ENCODE data around the gene GNG4. TPM values are rescaled to one million over a fixed set of nuclear protein-coding genes. Genes with fewer than 3 reads are reported as not detected.

The GNG4 gene
- total and polyA plus RNA-seq, 10 of the 15 experiments (the other 5 are each of a cell fraction or from before 2014, with no cell fraction given): 0.03 to 0.15 (median 0.15) TPM; not detected in 7

- WGBS (ENCODE audit: insufficient coverage, insufficient replicate concordance, low lambda C conversion rate, missing lambda C conversion rate): 52% methylated on average over 2 of the region's 2 CpGs
- no TSS peak for BruUV-seq (replicated peaks)
- POLR2A ChIA-PET: no interaction called here
- Histone ChIP-seq H3K4me2 (ENCODE audit: control insufficient read depth, insufficient read depth) (no peak overlapping the region), H3K4me1 (ENCODE audit: control insufficient read depth, insufficient read depth, low read length) (no peaks in the 10 kb centered on the region), H3K4me3 (no peak overlapping the region), H3K9ac (ENCODE audit: control insufficient read depth, insufficient read depth, low read length) (no peak overlapping the region), H4K20me1 (ENCODE audit: control insufficient read depth, insufficient read depth) (no peaks in the 10 kb centered on the region), H3K27ac (ENCODE audit: control insufficient read depth, insufficient read depth) (no peak overlapping the region), H3K36me3 (ENCODE audit: control insufficient read depth in 2 of 2, insufficient read depth in 2 of 2, low read length in 1 of 2) (no peaks in the 10 kb centered on the region), H3K79me2 (ENCODE audit: control insufficient read depth, insufficient read depth, low read length) (no peaks in the 10 kb centered on the region), H2AFZ (ENCODE audit: control insufficient read depth, low read depth, low read length) (no peak overlapping the region), H3K27me3 (replicated peaks in 1 of 2; ENCODE audit: control insufficient read depth in 2 of 2, insufficient read depth in 2 of 2, low read length in 1 of 2) (0 out of 4 replicates have a peak, but pooled peaks cover 0 to 3% of the 10 kb centered on the region in 2 experiments), H3K9me3 (replicated peaks; ENCODE audit: control insufficient read depth, insufficient read depth, low read length) (no peaks in the 10 kb centered on the region)
- SMC1A ChIA-PET (ENCODE audit: uncharacterized antibody, unreplicated experiment): no interaction called here
- CTCF ChIA-PET: interaction anchor here (1.9 kb wide), 1 partner anchor 69 kb away, joined by 4 read pairs; no protein-coding TSS in a partner anchor
- in situ Hi-C loops (cut with MboI) (no loop called here), intact Hi-C loops (cut with micrococcal nuclease; ENCODE audit: unreplicated experiment) (no loop called here)
- DNase-seq (ENCODE audit: low read depth, low spot score) (no peak), ATAC-seq (no peak), FAIRE-seq (no peak)
- RAD21 ChIA-PET (ENCODE audit: unreplicated experiment): interaction anchor here (1.4 kb wide), 1 partner anchor 8 kb away, joined by 5 read pairs; no protein-coding TSS in a partner anchor
- TF ChIP-seq CBFB (IDR thresholded peaks at IDR 0.05; ENCODE audit: low read depth): no peak
- no peak for TF ChIP-seq EGR1 (IDR thresholded peaks at IDR 0.05; ENCODE audit: borderline replicate concordance in 1 of 2, low read depth in 2 of 2, low read length in 2 of 2)
- no peak for TF ChIP-seq CEBPZ (IDR thresholded peaks at IDR 0.05; ENCODE audit: low read depth, low read length)
- TF ChIP-seq HDAC6 (IDR thresholded peaks at IDR 0.05; ENCODE audit: unreplicated experiment): no peak
- no peak for TF ChIP-seq CHD2 (IDR thresholded peaks at IDR 0.05; ENCODE audit: borderline replicate concordance, low read depth, low read length)
- no peak for TF ChIP-seq NFIC (IDR thresholded peaks at IDR 0.05; ENCODE audit: low read depth, low read length)
- no peak for TF ChIP-seq E4F1 (IDR thresholded peaks at IDR 0.05; ENCODE audit: borderline replicate concordance, partially characterized antibody)
- TF ChIP-seq POLR2AphosphoS2 (IDR thresholded peaks at IDR 0.05; ENCODE audit: low read depth, low read length): no peak
- TF ChIP-seq SUZ12 (IDR thresholded peaks at IDR 0.05; ENCODE audit: unreplicated experiment): no peak
- TF ChIP-seq NR2C2 (IDR thresholded peaks at IDR 0.05; ENCODE audit: borderline replicate concordance, control insufficient read depth, insufficient read length, low read depth): no peak
- no peak for TF ChIP-seq ZBTB11 (CRISPR knock-in tag; IDR thresholded peaks at IDR 0.05)
Measured at GRCh38 chr1:235532360-235532759, 117.2 kb downstream of the GNG4 start.
